Adrenal gland (tissue), 12 donors: ENCODE results near the gene COX10. TPM values are rescaled to one million over a fixed set of nuclear protein-coding genes. Genes with fewer than 3 reads are reported as not detected.

ENCODE experiments used
- DNase-seq, 7 donors: peaks; one replicate each; pipeline ENCODE4 v3.0.0-alpha.2; 2019 to 2020
- H3K27ac ChIP-seq, 5 donors: fragments of 200-600 bp; sonication (generic) in 4 of 5; 1 replicate in 3 of 5; 2 replicates in 2 of 5; pipeline versions ENCODE4 v1.5.1 to v1.8.0; 2016 to 2020; ENCODE audit warnings: mild to moderate bottlenecking in 1 of 5
- H3K27me3 ChIP-seq: fragments of 200-600 bp; 2 replicates; pipeline ENCODE4 v1.8.0; 2021
- H3K36me3 ChIP-seq, 2 donors: fragments of 200-600 bp; replicated peaks in 1 of 2; 1 replicate in 1 of 2; 2 replicates in 1 of 2; pipeline versions ENCODE4 v1.5.1 to v1.8.0; 2018 to 2022
- H3K4me1 ChIP-seq, 2 donors: fragments of 200-600 bp; replicated peaks in 1 of 2; 1 replicate in 1 of 2; 2 replicates in 1 of 2; pipeline versions ENCODE4 v1.5.1 to v1.8.0; 2018 to 2021
- H3K4me3 ChIP-seq, 4 donors: fragments of 200-600 bp; sonication (generic) in 3 of 4; one replicate each; pipeline ENCODE4 v1.5.1; 2016 to 2018
- H3K9me3 ChIP-seq, 3 donors: fragments of 200-600 bp; sonication (generic) in 1 of 3; replicated peaks in 1 of 3; 1 replicate in 2 of 3; 2 replicates in 1 of 3; pipeline versions ENCODE4 v1.5.1 to v1.8.0; 2016 to 2021
- CTCF ChIP-seq, 6 experiments: fragments of 450-650 bp in 4 of 6; fragments of 200-600 bp in 2 of 6; sonication (generic) in 1 of 6; IDR thresholded peaks; 1 replicate in 5 of 6; 2 replicates in 1 of 6; pipeline versions ENCODE4 v1.5.1 to v1.8.0; 2016 to 2021; ENCODE audit warnings: antibody characterized with exemption in 6 of 6, mild to moderate bottlenecking in 2 of 6, moderate library complexity in 1 of 6
- POLR2A ChIP-seq, 2 donors: fragments of 450-650 bp; IDR thresholded peaks; one replicate each; pipeline ENCODE4 v1.6.1; 2017; ENCODE audit warnings: antibody characterized with exemption in 2 of 2, mild to moderate bottlenecking in 2 of 2, moderate library complexity in 1 of 2
- WGBS, 4 donors: extraction: QIAGEN DNeasy Blood & Tissue Kit in 2 of 4; methylation state at CpG; one replicate each; pipeline versions ENCODE4 v1.1.5 to v1.1.7; 2013 to 2017; 5-methylcytosine and 5-hydroxymethylcytosine counted together
- intact Hi-C, 2 donors: fragments of 100-400 bp; cut with DNase I; formaldehyde crosslinking; loops; one replicate each; pipeline versions ENCODE4 v1.14.1 to v1.15.0; 2022 to 2023
- polyA plus RNA-seq, 3 donors: library from polyadenylated mRNA; stranded (reverse); fragments of 200-250 nt in 2 of 3; fragments of 350-450 nt in 1 of 3; fragmentation: Illumina TruSeq in 1 of 3; extraction: RNeasy Lipid Tissue Mini Kit (QIAGEN cat#74804) in 1 of 3; gene quantifications; one replicate each; pipeline ENCODE4 v1.2.3, GENCODE V29; 2013 to 2014
- total RNA-seq, 9 donors: library from RNA; depleted of rRNA in 4 of 9; stranded (reverse); fragments of >200 nt in 4 of 9; fragments of 120-200 nt in 1 of 9; fragmentation: NEBNext Ultra II Directional in 1 of 9; extraction: Animal tissue kit (Norgen Biotek cat#: 25700) in 1 of 9; gene quantifications; one replicate each; pipeline versions ENCODE4 v1.1.0 to v1.2.4, GENCODE V29; 2013 to 2023
- donor health status: healthy with polysubstance abuse.
- donor health status: Bipolar disorder and iron deficiency.
- donor health status: DM: yes; HTN: yes; CAD: no.
- donor health status: DM: no; HTN: no; CAD: no.
- donor health status: DM: no; HTN: no; CAD: no.
- donor health status: DM: yes; HTN: yes; CAD: no.

Gene COX10
- total and polyA plus RNA-seq, 12 donors: 6.8 to 33.9 (median 14.7) TPM

DNA sequence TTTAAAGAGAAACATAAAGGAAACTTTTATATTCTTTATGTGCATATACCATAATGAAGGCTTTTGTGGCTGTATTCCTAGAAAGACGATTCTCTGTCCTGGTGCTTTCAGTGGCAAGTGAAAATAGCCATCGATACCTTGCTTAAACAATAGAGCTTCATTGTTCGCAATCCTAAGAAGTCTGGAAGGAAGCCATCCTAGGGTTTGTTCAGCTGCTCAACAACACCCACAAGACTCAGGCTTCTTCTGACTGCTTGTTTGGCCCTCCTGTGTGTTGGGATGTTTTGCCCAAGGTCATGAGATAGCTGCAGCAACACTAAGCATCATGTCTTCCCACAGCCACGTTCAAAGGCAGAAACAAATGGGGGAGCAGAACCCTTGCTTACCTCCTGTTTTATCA lies 36.1 kb upstream of the COX10 start:
- Histone ChIP-seq H3K27ac (no peak overlapping the region), H3K9me3 (no peaks in the 10 kb centered on the region), H3K4me1 (no peaks in the 10 kb centered on the region), H3K4me3 (no peak overlapping the region), H3K36me3 (no peaks in the 10 kb centered on the region), H3K27me3 (no peaks in the 10 kb centered on the region)
- no peak for DNase-seq
- no peak for TF ChIP-seq POLR2A (IDR thresholded peaks at IDR 0.05)
- TF ChIP-seq CTCF (IDR thresholded peaks at IDR 0.05): no peak
- WGBS, 4 donors: 84 to 92% (median 85%) methylated on average over 3 to 4 of the region's 4 CpGs
- intact Hi-C loops: no loop called here

- H3K4me1 ChIP-seq: no peaks in the 10 kb centered on the region
- no peaks in the 10 kb centered on the region for H3K27me3 ChIP-seq
- DNase-seq: no peak
- intact Hi-C loops: no loop called here
- no peaks in the 10 kb centered on the region for H3K36me3 ChIP-seq
- H3K27ac ChIP-seq: no peak overlapping the region
- 84 to 100% (median 95%) methylated on average over 1 of the region's 1 CpG for WGBS, 4 donors
- H3K9me3 ChIP-seq: no peaks in the 10 kb centered on the region
- TF ChIP-seq CTCF (IDR thresholded peaks at IDR 0.05) (no peak), POLR2A (IDR thresholded peaks at IDR 0.05) (no peak)
- H3K4me3 ChIP-seq: no peak overlapping the region
Observed at GRCh38 chr17:14037453-14037852, 31.9 kb upstream of the COX10 start.

DNA sequence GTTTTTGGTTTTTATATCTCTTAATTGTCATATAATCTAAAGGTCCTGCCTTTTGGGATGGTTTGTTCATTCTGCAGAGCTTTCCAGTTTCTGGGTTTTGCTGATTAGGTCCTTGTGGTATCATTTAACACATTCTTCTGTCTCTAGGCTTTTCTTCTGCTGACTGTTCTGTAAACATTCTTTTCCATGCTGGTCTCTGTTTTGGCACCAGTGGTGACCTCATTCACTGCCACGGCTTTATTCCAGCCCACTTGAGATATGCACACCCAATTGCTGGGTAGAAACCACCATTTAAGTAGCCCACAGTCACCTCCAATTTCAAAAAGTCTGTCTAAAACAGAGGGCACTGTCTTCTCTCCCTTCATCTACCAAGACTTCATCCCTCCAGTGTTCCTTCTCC lies 31.1 kb upstream of the COX10 start:
- H3K27ac ChIP-seq: no peak overlapping the region
- no peaks in the 10 kb centered on the region for H3K36me3 ChIP-seq
- intact Hi-C loops: no loop called here
- no peak overlapping the region for H3K4me3 ChIP-seq
- TF ChIP-seq POLR2A (IDR thresholded peaks at IDR 0.05) (no peak), CTCF (IDR thresholded peaks at IDR 0.05) (no peak)
- H3K4me1 ChIP-seq: no peaks in the 10 kb centered on the region
- WGBS, 4 donors: 57 to 75% (median 67%) methylated on average over 1 of the region's 1 CpG
- no peaks in the 10 kb centered on the region for H3K27me3 ChIP-seq
- H3K9me3 ChIP-seq: no peaks in the 10 kb centered on the region
- no peak for DNase-seq

DNA sequence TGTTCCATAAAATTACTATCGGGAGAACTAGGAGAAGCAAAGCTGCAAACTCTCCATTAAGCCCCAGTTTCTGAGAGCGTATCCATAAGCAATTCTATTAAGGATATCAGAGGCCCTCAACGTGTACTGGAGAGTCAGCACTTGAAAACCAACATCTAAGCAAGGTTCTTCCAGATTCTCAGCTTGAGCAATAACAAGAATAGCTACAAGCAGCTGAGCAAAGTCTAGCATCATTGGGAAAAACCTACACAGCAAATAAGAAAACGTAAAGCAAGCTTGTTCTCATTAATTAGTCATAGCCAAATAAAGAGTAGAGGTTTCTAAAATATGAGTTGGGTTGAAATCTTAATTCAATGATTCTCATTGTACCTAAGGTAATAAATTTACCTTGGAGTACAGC lies 26.9 kb upstream of the COX10 start:
- intact Hi-C loops: no loop called here
- 81 to 96% (median 95%) methylated on average over 4 of the region's 4 CpGs for WGBS, 4 donors
- Histone ChIP-seq H3K27me3 (no peaks in the 10 kb centered on the region), H3K36me3 (no peaks in the 10 kb centered on the region), H3K4me3 (no peak overlapping the region), H3K4me1 (peaks cover 0 to 8% of the 10 kb centered on the region in 2 donors), H3K9me3 (no peaks in the 10 kb centered on the region), H3K27ac (no peak overlapping the region)
- DNase-seq: no peak
- TF ChIP-seq CTCF (IDR thresholded peaks at IDR 0.05) (no peak), POLR2A (IDR thresholded peaks at IDR 0.05) (no peak)
